Tibial artery (tissue), 4 donors: Measurements from ENCODE around the gene ZNF81.
"Not testable (repeated sequence)": the region's sequence is repeated elsewhere in the genome, so short reads cannot be mapped to it uniquely, and the experiment has no call there.

Experiments used
- DNase-seq, 2 donors: peaks; one replicate each; pipeline ENCODE4 v3.0.0-alpha.2; 2019
- H3K27ac ChIP-seq, 2 donors: fragments of 200-600 bp; sonication (generic) in 1 of 2; 1 replicate in 1 of 2; 2 replicates in 1 of 2; pipeline ENCODE4 v1.5.1; 2018 to 2019; ENCODE audit warnings: mild to moderate bottlenecking in 1 of 2
- H3K27me3 ChIP-seq, 2 donors: fragments of 200-600 bp; sonication (generic) in 1 of 2; one replicate each; pipeline versions ENCODE4 v1.5.1 to v1.6.0; 2016 to 2019
- H3K36me3 ChIP-seq, 3 donors: fragments of 200-600 bp; sonication (generic) in 2 of 3; one replicate each; pipeline ENCODE4 v1.5.1; 2016 to 2019; ENCODE audit warnings: mild to moderate bottlenecking in 2 of 3
- H3K4me1 ChIP-seq, 4 donors: fragments of 200-600 bp; sonication (generic) in 2 of 4; 1 replicate in 3 of 4; 2 replicates in 1 of 4; pipeline ENCODE4 v1.5.1; 2016 to 2019
- H3K4me3 ChIP-seq, 2 donors: fragments of 200-600 bp; sonication (generic) in 1 of 2; 1 replicate in 1 of 2; 2 replicates in 1 of 2; pipeline ENCODE4 v1.5.1; 2018 to 2019; ENCODE audit warnings: mild to moderate bottlenecking in 2 of 2
- H3K9me3 ChIP-seq, 3 donors: fragments of 200-600 bp; sonication (generic) in 1 of 3; one replicate each; pipeline ENCODE4 v1.5.1; 2016 to 2019
- CTCF ChIP-seq, 2 experiments: fragments of 200-600 bp in 1 of 2; fragments of 450-650 bp in 1 of 2; IDR thresholded peaks; one replicate each; pipeline ENCODE4 v1.5.1; 2017 to 2019; ENCODE audit warnings: antibody characterized with exemption in 2 of 2, mild to moderate bottlenecking in 1 of 2, moderate library complexity in 1 of 2
- intact Hi-C: fragments of 100-400 bp; cut with DNase I; formaldehyde crosslinking; loops from one replicate; pipeline ENCODE4 v1.15.0; 2023; ENCODE audit warnings: low total_unique reads

ZNF81 gene

GRCh38 chrX:47804315-47804714, 32.4 kb upstream of the ZNF81 start:
- no peaks in the 10 kb centered on the region for H3K9me3 ChIP-seq
- no peak overlapping the region for H3K4me3 ChIP-seq
- no peak overlapping the region for H3K27ac ChIP-seq
- no peaks in the 10 kb centered on the region for H3K36me3 ChIP-seq
- no peak for TF ChIP-seq CTCF (IDR thresholded peaks at IDR 0.05)
- no peak for DNase-seq
- no peaks in the 10 kb centered on the region for H3K27me3 ChIP-seq
- H3K4me1 ChIP-seq: no peaks in the 10 kb centered on the region
- intact Hi-C loops: no loop called here

GRCh38 chrX:47805844-47806243, 30.9 kb upstream of the ZNF81 start:
- H3K4me1 ChIP-seq, H3K27ac ChIP-seq, H3K36me3 ChIP-seq, H3K4me3 ChIP-seq, DNase-seq, intact Hi-C loops, H3K9me3 ChIP-seq, H3K27me3 ChIP-seq: not testable (repeated sequence)

GRCh38 chrX:47806415-47807271, 30.1 kb upstream of the ZNF81 start:
- H3K4me3 ChIP-seq, H3K36me3 ChIP-seq, H3K27me3 ChIP-seq, H3K4me1 ChIP-seq, H3K27ac ChIP-seq, intact Hi-C loops, H3K9me3 ChIP-seq, DNase-seq: not testable (repeated sequence)

- H3K4me1 ChIP-seq, H3K27me3 ChIP-seq, DNase-seq, H3K9me3 ChIP-seq, H3K36me3 ChIP-seq, intact Hi-C loops, H3K4me3 ChIP-seq, H3K27ac ChIP-seq: not testable (repeated sequence)
Measured at GRCh38 chrX:47807272-47807538, 29.5 kb upstream of the ZNF81 start.

- no peaks in the 10 kb centered on the region for H3K9me3 ChIP-seq
- no peaks in the 10 kb centered on the region for H3K27me3 ChIP-seq
- intact Hi-C loops: no loop called here
- no peaks in the 10 kb centered on the region for H3K36me3 ChIP-seq
- no peak overlapping the region for H3K27ac ChIP-seq
- no peaks in the 10 kb centered on the region for H3K4me1 ChIP-seq
- no peak for TF ChIP-seq CTCF (IDR thresholded peaks at IDR 0.05)
- no peak for DNase-seq
- H3K4me3 ChIP-seq: no peak overlapping the region
Measured at GRCh38 chrX:47807548-47807947, 29.2 kb upstream of the ZNF81 start.

GRCh38 chrX:47808904-47809788, 27.6 kb upstream of the ZNF81 start:
- Histone ChIP-seq H3K27ac (no peak overlapping the region), H3K4me1 (no peaks in the 10 kb centered on the region), H3K9me3 (no peaks in the 10 kb centered on the region), H3K27me3 (no peaks in the 10 kb centered on the region), H3K4me3 (no peak overlapping the region), H3K36me3 (no peaks in the 10 kb centered on the region)
- intact Hi-C loops: no loop called here
- no peak for DNase-seq
- no peak for TF ChIP-seq CTCF (IDR thresholded peaks at IDR 0.05)

- no peaks in the 10 kb centered on the region for H3K4me1 ChIP-seq
- no peak for TF ChIP-seq CTCF (IDR thresholded peaks at IDR 0.05)
- no peak for DNase-seq
- no peaks in the 10 kb centered on the region for H3K36me3 ChIP-seq
- no peak overlapping the region for H3K27ac ChIP-seq
- H3K27me3 ChIP-seq: no peaks in the 10 kb centered on the region
- intact Hi-C loops: no loop called here
- no peaks in the 10 kb centered on the region for H3K9me3 ChIP-seq
- no peak overlapping the region for H3K4me3 ChIP-seq
Measured at GRCh38 chrX:47814851-47815250, 21.9 kb upstream of the ZNF81 start.
